Fibroblast of the conjunctiva (primary cell): ENCODE results near the gene C11orf91.
A peak's percentile ranks its signal among the peaks of the same experiment; 100 is the strongest.
"Not testable (repeated sequence)": the region's sequence is repeated elsewhere in the genome, so short reads cannot be mapped to it uniquely, and the experiment has no call there.

Experiments
- DNase-seq: peaks from one replicate; pipeline ENCODE4 v3.0.0-alpha.2; 2010; ENCODE audit warnings: low read depth

Gene C11orf91

DNA sequence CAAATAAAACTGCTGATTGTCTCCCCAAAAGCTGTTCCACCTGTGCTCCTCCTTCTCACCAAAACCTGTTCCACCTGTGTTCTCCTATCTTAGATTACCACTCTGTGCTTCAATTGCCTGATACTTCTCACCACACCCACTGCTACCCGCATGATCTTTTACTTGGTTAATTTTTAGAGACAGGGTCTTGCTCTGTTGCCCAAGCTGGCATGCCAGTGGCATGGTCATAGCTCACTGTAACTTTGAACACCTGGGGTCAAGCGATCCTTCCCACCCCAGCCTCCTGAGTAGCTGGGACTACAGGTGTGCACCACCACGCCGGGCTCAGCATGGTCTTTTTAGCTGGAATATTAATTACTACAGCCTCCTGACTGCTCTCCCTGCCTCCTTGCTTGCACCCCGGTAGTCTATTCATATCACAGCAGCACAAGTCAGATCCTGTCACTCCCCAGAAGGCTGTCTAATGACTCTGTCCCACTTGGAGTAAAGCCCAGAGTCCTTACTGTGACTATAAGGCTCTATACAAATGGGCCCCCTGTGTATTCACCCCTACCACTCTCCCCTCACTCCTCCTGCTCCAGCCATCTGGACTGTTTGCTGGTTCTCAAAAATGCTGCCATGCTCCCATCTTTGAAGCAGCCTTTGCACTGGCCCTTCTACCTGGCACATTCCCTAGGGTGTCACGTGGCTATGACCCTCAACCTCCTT lies 3.5 kb downstream of the C11orf91 start:
- DNase-seq, result no peak

DNA sequence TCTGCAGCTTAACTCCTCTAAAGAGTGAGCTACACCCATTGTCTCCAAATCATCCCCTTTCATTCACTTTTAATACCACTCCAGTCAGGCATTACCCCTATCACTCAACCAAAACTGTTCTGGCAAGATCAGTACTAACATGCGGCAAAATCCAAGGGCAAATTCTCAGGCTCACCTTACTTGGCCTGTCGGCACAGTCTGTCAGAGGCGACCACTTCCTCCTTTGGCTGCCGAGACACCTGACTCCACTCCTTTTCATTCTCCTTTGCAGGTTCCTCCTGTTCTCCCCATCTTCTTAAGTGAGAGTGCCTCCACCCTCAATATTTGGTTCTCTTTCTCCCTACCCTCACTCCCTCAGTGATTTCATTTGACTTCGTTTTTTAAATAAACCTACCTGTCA lies 4.2 kb downstream of the C11orf91 start:
- no peak for DNase-seq

GRCh38 chr11:33695051-33695566 lies 5.5 kb downstream of the C11orf91 start:
- DNase-seq, result no peak

DNA sequence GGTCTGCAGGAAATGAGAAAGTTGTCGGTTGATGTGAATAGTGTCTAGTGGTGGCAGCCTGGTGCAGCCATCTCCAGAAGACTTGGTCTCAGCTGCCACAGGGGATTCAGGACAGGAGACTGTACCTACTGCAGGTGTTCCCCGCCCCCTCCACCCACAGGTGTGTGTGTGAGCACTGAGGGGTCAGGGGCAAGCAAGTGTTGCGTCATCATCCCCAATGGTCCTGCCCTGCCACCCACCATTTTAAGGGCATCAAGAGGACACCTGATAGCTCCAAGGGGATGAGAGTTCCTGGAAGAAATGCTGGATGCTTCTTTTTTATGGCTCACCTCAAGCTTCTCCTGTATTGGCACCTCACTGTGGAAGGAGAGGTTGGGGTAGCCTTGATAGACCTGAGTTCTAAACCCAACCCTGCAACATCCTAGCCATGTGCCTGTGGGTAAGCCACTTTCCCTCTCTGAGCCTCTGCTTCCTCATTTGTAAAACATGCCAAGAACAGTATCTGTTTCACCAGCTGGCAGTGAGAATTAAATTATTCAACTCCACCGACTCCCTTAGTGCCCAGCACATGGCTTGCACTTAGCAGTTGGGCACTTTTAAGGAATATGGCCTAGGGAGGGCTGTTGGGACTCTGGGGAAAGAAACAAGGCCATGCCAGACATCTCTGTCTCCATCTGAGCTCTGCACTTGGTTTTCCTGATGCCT lies 6.1 kb downstream of the C11orf91 start:
- no peak for DNase-seq

DNA sequence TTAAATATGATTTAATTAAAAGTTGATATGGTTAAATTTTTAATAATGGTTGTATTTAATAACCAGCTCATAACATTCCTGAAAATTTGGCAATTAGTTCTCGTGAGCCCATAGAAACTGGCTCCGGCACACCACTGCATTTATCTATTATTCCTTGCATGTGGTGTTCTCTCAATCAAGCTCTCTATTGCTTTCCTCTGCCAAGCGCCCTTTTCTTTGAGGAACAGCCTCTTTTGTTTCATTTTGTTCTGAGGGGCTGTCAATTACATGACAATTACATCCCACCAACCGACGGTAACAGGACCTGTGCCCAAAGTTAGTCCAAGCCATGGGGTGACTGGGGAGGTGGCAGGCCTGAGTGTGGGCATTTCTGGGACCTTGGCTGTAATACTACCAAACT lies 8.1 kb downstream of the C11orf91 start:
- DNase-seq, result no peak

DNA sequence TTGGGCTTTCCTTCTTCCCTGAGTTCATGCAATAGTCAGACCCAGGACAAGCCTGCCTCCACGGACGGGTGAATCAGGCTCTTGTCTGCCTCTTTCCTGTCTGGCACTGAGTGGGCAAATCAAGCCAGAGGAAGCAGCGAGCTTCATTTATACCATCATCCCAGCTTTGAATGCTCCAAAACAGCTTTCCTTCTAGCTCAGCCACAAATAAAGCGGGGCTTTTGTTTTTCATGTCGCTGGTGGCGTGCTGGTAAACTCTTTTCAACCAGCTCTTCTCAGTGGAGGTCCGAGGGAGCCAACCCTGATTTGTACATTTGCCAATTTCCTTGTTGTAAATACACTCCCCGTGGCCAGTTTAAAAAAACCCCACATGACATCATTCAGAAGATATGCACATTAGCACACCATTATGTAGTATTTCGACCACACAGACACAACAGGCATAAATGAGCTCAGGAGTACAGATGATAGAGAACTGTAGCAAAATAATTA lies 8.6 kb downstream of the C11orf91 start:
- peak; percentile 89 for DNase-seq

- DNase-seq, result no peak
Measured at GRCh38 chr11:33691066-33691864, 9.4 kb downstream of the C11orf91 start.

GRCh38 chr11:33690290-33691065 lies 10.1 kb downstream of the C11orf91 start:
- DNase-seq, result peak; percentile 70

- no peak for DNase-seq
Measured at GRCh38 chr11:33689501-33689900, 11.1 kb downstream of the C11orf91 start.

DNA sequence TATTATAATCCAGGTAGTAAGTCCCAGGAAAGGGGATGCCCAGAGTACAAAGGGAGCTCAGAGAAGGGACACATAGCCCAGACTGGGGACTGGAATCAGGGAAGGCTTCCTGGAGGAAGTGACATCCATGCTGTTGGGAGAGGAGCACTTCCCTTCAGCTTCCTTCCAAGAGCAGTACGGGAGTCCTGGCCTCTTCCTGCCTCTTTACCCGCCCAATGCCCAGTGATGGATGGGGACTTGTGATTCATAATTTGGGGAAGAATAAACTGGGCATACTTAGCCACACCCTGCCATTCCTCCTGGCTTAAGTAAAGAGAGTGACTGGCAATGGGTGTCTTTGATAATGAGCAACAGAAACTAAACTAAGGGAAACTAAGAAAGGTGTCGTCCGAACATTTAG lies 11.5 kb downstream of the C11orf91 start:
- DNase-seq, result no peak

- peak; percentile 53 for DNase-seq
Measured at GRCh38 chr11:33687733-33688479, 12.7 kb downstream of the C11orf91 start.

GRCh38 chr11:33685082-33685481 lies 15.5 kb downstream of the C11orf91 start:
- DNase-seq, result no peak

- DNase-seq, result no peak
Measured at GRCh38 chr11:33684003-33684706, 16.5 kb downstream of the C11orf91 start.

DNA sequence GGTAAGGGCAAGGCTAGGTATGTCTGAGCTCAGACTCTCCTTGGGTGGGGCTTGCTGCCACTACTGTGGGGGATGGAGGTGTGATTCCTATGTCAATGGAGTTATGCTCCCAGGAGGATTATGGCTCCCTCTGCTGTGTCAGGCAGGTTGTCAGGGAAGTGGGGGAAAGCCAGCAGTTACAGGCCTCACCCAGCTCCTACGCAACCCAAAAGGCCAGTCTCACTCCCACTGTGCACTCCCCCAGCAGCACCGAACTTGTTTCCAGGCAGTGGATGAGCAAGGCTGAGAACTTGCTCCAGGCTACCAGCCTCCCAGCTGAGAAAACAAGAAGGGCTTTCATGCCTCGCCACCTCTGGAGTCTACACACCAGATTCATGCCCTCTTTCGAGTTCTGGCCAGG lies 18.2 kb downstream of the C11orf91 start:
- no peak for DNase-seq

- no peak for DNase-seq
Measured at GRCh38 chr11:33682019-33682418, 18.6 kb downstream of the C11orf91 start.

DNA sequence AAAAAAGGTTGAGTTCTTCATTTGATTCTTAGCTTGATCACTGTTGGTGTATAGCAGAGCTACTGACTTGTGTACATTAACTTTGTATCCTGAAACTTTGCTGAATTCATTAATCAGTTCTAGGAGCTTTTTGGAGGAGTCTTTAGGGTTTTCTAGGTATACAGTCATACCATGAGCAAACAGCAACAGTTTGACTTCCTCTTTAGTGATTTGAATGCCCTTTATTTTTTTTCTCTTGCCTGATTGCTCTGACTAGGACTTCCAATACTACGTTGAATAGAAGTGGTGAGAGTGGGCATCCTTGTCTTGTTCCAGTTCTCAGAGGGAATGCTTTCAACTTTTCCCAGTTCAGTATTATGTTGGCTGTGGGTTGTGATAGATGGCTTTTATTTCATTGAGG lies 22.0 kb downstream of the C11orf91 start:
- not testable (repeated sequence) for DNase-seq

GRCh38 chr11:33674035-33674814 lies 26.4 kb downstream of the C11orf91 start:
- no peak for DNase-seq

DNA sequence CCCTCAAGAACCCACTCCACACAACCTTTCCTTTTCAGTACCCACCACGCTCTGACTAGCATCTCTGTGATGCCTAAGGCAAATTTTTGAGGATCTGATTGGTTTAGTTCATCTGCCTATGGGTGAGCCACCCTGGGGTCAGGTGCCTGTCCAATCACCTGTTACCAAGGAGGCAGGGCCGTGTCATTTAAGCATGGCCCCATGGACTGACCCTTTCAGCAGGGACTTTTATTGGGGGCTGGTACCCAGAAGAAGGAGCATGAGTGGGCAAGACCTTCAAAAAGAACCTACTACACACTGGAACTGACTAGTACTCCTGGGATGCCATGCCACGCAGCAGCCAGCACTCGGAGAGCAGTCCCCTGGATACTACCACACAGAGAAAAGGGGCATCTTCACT lies 28.4 kb downstream of the C11orf91 start:
- no peak for DNase-seq

DNA sequence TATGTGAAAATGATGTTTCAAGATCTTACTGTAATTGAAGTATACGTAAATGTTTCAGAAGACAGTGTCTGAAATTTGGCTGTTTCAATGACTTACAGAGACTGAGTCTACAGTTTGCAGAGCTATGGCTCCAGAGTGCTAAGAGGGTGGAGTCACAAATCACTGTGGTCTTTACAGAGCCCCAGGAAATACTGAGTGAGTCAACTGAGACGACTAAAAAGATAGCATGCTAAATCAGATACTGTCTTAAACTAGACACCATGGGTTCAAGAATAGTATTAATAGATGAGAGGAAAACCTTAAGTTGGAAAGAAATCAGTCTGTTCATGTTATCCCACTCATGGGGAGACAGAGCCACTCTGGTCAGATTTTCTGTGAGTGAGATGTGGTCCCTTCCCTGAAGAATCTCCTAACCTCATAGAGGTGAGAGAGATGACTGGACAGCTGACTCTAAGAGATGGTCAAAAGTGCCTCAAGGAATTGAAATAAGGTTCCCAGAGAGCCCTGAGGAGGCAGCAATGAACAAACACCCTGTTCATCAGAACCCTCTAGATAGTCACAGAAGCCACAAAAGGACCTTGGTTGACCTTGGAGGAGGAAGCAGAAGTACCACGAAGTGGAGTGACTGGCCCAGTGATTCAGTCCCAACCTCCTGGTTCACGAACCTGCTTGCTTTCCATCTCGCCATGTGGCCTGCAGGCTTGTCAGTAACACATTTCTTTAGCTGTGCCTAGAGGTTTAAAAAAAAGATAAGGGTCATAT lies 30.2 kb downstream of the C11orf91 start:
- DNase-seq, result no peak
